ENCODE measurements around the gene DCST1.

- TF ChIP-seq CTCF (conservative IDR thresholded peaks at IDR 0.05), result no peak
- TF ChIP-seq ZFX (IDR thresholded peaks at IDR 0.05), result no peak; the same call in 1 of the 2 replicates
These were observed 32.7 kb upstream of the DCST1 start for GRCh38 chr1:155000726-155001424.

All from C4-2B (cell line).